Activated CD8-positive, alpha-beta memory T cell treated with anti-CD3 and anti-CD28 coated beads for 24 hours (primary cell): ENCODE measurements around the gene RELA.
"Not testable (repeated sequence)": the region's sequence is repeated elsewhere in the genome, so short reads cannot be mapped to it uniquely, and the experiment has no call there.

Experiments
- DNase-seq: peaks from one replicate; pipeline ENCODE4 v3.0.0-alpha.2; 2020

The RELA gene

DNA sequence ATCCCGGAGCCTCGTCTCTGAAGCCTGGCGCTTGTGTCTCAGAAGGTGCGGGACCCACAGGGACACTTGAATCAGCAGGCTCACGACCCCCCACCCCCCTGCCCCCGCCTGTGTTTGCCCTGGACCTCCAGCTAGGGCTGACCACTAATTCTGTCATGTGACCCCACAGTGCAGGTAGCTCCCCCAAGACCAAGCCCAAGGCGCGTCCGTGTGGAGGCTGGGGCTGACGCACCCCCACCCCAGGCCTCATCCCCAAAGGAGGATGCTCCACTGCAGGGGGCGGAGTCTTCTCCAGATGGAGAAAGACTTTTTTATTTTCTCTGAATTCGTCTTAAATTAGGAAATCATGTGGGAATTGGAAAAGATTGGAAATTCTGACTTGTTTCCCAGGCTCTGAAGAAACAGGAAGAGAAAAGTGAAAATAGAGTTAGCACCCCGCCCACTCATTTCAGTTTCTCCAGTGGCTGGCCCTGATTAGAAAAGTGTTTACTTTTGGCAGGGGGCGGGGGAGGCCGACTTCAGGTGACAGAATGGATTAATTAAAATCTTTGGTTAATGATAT, 1.0 kb upstream of the RELA start:
- peak; percentile 68 for DNase-seq

DNA sequence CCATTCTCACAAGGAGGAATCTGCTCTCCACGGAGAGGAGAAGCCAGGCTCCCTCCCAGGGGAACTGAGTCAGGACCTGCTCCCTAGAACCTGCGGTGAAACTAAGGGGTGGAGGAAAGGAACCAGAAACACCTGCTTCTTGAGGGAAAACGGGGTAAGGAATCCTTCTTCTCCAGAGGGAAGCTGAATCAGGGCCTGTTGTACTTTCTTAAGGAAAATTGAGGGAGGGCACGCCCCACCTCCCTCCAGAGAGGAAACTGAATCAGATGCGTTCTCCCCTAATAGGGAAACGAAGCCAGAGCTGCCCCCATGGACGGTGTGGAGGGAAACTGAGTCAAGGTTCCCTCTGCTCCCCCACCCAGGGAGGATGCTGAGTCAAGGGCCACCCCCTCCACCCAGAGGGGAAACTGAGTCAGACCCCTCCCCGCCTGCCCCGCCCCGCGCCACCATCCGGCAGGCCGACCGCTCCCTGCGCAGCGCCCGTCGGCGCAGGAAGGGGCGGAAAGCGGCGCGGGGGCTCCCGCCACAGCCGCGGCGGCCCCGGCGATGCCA, 393 bp downstream of the RELA start:
- DNase-seq = no peak

DNA sequence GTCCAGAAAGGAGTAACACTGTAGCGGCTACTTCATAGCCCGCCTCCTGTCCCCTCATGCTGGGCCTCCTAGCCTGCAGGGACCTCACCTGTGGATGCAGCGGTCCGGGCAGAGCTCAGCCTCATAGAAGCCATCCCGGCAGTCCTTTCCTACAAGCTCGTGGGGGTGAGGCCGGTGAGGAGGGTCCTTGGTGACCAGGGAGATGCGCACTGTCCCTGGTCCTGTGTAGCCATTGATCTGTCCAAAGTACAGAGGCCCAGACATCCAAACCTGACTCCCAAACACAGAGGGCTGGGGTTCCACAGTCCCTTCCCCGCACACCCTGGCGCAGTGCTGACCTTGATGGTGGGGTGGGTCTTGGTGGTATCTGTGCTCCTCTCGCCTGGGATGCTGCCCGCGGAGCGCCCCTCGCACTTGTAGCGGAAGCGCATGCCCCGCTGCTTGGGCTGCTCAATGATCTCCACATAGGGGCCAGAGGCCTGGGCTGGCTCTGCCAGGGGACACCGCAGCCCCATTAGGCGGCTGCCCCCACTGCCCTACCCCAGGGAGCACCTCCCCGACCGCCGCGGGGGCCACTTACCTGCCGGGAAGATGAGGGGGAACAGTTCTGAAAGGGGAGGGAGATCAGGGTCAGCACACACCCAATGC, 993 bp downstream of the RELA start:
- DNase-seq = peak; percentile 56

DNA sequence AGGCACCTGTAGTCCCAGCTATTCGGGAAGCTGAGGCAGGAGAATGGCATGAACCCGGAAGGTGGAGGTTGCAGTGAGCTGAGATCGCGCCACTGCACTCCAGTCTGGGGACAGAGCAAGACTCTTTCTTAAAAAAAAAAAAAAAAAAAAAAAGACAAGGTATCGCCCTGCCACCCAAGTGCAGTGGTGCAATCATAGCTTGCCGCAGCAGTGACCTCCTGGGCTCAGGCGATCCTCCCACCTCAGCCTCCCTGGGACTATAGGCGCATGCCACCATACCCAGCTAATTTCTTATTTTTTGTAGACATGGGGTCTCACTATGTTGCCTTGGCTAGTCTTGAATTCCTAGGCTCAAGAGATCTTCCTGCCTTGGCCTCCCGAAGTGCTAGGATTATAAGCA, 1.8 kb downstream of the RELA start:
- DNase-seq = not testable (repeated sequence)

DNA sequence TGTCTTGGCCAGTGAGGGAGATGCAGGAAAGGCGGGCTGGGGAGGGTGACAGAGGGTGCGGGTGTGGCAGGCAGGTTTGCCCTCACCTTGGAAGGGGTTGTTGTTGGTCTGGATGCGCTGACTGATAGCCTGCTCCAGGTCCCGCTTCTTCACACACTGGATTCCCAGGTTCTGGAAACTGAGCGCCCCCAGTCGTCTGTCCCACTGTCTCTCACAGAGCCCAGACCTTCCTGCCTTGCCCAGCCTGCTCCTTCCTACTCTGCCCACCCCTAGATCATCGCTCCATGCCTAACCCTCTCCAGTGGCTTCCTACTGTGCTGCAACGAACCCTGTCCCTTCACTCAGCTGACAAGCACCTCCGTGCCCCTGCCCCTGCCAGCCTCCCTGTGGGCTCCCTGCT, 2.7 kb downstream of the RELA start:
- peak; percentile 46 for DNase-seq

DNA sequence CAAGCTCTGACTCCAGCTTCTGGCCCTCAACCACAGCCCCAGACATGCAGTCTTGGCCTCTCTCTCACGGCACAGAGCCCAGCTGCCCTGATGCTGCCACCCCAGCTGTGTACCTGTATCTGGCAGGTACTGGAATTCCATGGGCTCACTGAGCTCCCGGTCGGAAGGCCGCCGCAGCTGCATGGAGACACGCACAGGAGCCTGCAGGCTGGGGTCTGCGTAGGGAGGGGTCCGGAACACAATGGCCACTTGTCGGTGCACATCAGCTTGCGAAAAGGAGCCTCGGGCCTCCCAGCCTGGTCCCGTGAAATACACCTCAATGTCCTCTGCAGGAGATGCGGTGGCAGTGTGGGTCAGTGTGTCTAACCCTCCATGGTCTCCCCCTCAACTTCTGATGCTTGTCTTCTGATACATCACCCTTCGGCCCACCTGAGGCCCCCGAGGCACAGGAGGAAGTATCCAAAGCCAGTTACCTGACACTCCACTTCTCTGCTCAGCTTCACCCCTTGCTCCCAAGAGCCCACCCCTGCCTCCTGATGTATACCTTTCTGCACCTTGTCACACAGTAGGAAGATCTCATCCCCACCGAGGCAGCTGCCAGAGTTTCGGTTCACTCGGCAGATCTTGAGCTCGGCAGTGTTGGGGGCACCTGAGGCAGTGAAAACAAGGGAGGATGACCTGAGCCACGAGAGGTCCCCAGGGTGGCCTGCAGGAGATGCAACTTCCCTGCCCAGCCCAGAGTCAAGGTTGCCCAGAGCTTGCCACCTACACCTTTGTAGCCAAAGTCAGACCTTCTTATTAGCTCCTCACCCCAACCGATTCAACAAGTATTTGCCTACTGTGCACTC, 4.3 kb downstream of the RELA start:
- DNase-seq = peak; percentile 53

DNA sequence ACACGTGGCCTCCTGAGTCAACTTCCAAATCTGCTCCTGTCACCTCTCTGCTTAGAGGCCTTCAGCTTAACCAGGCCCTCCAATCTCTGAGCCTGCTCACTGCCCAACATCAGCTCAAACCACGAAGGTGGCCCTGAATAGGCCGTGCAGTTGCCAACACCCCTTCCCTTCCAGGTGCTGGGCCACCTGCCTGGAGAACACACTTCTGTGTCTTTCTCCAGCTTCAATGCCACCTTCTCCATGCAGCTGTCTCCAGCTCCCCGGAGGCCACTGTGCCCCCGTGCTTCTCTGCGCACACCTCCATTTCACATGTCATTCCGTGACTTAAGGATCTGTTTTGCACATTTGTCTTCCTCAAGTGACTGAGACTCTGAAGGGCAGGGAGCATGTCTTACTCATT, 5.3 kb downstream of the RELA start:
- DNase-seq = peak; percentile 52

DNA sequence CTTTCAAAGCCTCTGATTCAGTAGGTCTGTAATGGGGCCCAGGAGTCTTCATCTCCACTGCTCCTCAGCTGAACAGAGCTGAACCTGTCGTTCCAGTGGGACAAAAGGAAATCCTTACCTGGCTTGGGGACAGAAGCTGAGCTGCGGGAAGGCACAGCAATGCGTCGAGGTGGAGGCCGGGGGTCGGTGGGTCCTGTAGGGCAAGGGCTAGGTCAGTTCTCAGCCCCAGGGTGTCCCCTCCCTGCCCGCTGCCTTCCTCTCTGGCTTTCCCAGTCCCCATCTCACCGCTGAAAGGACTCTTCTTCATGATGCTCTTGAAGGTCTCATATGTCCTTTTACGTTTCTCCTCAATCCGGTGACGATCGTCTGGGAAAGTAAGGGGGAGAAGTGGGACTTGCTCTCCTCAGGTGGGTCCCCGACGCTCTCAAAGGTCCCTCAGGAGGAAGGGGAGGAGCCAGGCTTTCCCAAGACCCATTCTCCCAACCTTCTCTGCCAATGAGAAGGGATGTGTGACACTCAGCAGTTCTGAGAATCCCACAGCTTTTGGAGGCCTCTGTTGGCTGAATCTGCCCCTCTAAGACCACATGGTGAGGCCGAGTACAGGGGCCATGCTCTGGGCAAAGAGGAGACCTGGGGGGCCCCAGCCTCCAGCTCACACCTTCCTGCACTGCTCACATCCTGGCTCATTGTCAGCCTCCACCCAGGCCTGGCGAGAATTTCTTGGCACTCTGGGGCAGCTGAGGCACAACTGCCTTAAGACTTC, 7.0 kb downstream of the RELA start:
- no peak for DNase-seq

DNA sequence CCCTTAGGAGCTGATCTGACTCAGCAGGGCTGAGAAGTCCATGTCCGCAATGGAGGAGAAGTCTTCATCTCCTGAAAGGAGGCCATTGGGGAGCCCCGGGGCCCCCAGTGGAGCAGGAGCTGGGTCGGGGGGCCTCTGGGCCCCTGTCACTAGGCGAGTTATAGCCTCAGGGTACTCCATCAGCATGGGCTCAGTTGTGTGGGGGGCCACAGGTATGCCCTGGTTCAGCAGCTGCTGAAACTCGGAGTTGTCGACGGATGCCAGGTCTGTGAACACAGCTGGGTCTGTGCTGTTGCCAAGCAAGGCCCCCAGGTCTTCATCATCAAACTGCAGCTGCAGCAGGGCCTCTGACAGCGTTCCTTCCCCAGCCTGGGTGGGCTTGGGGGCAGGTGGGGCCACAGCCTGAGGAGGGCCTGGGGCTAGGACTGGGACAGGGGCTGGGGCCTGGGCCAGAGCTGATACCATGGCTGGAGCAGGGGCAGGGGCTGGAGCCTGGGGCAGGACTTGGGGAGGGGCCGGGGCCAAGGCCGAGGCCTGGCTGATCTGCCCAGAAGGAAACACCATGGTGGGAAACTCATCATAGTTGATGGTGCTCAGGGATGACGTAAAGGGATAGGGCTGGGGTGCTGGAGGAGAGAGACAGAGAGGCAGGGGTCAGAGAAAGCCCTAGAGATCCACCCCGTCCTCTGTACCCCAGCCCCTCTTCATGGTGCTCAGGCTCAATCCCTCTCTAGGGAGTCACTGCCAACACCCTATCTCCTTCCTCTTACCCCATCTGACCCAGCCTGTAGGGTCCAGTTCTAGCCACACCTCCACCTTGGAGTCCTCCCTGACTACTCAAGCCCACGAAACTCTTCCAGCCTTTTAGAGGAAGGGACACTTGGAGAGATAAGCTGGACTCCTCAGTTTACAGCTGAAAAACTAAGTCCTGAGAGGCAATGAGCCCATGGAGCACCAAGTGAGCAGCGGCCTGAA, 8.1 kb downstream of the RELA start:
- no peak for DNase-seq

DNA sequence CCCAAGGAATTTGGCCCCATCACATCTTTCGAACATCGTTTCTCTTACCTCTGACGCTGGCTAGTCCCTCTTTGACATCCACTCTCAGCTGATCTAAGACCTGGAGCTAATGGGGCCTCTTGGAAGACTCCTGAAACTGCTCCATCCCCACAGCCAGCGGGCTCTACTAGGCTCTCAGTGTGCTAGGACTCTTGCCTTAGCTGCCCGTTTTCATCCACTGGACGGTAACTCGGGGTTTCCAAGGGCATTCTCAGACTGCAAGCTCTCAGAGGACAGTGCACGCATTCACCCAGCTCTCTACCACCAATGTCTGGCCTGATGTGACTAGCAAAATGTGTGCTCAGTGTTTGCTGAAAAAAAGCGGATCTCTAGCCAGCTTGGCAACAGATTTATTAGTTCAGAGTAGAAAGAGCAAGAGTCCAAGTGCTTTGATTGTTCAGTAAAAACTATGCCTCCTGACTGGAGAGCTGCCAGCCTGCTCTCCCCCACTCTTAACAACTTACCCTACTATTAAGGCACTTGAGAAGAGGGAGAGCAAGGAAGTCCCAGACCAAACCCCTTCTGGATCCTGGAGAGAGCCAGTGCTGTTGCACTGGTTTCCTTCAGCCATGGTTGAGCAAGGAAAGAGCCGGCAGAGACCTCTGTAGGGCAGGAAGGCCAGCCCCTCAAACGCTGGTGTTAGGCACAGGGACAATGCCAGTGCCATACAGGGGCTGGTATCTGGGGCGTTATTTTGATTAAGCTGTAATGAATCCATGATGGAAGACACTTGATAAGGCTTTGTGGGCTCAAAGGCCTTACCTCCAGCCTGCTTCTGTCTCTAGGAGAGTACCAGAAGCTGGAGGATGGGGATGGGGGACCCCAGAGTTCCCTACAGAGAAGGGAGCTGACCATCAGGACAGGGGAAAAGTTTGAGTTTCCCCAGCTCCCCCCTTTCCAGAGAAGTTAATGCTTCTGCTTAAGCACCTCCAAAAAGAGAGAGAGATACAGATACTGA, 9.2 kb downstream of the RELA start:
- DNase-seq = no peak

DNA sequence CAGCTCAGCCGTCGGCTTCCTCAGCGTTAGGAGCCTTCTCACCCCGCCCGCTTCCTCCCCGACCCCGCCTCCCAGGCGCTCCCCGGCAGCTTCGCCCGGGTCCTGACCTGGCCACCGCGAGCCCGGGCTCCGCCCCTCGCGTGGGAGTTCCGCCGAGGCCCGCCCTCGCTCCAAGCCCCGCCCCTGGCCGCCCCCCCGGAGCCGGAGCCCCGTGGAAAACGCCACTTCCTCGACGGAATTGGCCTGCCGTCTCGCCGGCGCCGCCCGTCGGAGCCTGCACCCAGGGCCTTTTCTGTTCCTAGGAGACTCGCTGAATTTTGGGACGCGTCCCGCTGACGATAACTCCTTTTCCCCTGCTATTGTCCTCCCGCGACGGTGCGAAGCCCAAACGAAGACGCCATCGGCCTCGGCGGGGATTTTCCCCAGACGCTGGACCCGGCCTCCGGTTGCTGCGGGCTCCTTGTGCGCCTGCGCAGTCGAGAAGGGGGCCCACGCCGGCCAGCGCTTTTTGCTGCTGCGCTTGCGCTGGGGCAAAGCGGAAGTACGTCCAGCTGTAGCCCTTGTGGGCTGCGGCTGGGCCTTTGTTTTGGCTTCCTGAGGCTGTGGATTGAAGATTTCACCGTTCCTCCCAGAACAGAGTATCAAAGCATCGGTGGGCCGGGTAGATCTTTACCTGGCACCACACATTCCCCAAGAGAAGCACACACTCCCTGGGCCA, 10.0 kb downstream of the RELA start:
- peak; percentile 99 for DNase-seq

DNA sequence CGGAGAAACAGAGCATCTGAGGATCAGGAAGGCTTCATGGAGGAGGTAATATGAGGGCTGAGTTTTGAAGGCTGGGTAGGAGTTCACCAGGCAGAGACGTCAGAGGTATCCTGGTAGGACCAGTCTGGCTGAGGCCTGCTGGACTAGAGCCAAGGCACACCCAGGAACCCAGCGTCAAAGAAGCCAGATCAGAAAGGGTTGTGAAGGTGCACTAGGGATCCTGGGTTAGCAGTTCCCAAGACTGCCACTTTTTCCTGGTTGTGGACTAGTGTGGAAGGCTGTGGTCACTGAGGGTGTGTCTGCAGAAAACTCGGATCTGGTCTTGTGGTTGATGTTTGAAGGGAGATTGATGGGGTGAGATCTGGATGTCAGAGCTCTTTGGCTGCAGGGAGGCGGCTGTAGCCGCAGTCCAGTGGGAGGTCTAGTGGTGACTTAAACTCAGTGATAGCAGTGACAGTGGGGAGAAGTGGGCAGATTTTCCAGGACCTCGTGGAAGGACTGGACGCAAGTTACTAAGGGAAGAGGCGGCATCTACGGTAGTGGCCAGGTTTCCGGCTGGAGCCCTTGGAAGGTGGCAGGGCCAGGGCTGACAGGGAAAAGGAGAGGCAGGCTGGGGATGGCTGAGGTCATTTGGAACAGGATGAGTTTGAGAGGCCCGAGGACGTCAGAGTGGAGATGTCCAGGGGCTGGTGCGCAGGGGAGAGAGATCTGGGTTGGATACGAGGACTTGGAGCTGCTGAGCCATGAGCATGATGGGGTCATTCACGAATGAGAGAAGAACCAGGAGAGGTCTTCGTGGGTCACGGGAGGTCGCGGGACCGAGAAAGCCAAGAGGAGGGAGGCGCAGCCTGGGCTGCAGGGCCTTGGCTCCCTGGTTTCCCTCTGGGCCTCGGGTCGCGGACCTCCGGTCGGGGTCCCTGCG, 10.9 kb downstream of the RELA start:
- DNase-seq = no peak

DNA sequence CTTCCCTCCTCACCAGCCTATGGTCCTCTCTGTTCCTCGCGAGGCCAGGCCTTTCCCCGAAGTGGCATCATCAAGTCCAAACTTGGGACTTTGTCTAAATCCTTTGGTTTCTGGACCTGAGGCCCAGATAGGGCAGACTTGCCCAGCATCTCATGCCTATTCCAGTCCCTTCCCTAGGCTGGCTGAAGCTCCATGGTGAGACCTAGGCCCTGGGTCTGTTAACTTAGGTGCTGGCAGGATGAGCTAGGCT, 11.5 kb downstream of the RELA start:
- DNase-seq = no peak

DNA sequence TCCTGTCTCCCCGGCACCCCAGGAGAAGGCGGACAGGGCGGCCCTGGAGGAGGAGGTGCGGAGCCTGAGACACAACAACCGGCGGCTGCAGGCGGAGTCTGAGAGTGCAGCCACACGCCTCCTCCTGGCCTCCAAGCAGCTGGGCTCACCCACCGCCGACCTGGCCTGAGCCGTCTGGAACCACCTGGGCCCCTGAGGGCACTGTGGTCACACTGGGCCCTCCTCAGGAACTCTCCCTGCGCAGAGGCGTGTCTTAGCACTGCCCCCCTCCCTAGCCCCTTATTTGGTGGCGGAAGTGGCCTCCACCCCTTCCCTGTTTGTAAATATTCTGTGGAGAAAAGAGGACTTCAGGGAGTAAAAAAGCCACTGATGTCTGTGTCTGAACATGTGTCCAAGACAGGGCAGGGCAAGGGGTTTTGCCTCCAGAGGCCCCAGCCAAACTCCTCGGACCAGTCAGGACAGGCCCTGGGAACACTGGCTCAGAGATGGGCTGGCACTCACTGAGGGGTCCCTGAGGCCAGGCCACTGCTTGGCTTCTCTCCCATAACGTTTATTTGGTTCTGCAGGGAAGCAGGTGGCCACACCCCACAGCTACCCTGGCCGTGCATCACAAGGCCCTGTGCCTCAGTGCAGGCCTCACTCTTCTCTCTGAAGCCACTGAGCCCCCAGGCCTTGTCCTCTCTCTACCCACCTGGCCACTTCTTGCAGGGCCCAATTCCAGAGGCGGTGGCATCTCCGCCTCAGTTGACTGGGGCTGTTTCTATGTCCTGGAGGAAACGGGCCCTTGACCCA, 12.0 kb downstream of the RELA start:
- DNase-seq = no peak

DNA sequence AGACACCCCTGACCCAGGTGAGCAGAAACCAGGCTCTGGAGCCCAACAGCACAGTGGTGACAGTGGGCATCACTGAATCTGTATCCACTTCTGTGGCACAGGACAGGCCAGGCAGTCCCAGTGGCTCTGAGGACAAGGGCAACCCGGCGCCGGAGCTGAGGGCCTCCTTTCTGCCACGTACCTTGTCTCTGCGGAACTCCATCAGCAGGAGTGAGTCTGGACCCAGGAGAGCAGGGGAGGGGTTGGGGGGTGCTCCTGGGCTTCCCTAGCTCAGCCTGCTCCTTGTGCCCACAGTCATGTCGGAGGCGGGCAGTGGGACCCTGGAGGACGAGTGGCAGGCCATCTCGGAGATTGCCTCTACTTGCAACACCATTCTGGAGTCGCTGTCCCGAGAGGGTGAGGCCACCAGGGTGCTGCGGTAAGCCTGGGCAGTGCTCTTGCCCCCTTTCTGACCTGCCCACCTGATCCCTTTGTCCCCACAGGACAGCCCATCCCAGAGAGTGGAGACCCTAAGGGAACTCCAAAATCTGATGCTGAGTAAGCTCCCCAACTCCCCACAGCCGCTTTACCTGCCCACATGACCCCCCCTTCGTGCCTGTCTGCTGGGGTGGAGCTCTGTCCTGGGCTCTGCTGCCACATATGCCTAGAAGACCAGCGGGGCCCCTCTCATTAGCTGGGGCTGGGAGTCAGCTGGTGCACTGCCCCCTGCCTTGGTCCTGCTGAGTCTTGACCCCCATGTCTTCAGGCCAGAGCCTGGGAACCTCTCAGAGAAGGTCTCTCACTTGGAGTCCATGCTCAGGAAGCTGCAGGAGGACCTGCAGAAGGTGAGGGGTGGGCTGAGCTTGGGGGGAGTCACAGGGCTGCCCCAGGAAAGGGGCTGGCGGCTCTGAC, 12.8 kb downstream of the RELA start:
- DNase-seq = no peak

DNA sequence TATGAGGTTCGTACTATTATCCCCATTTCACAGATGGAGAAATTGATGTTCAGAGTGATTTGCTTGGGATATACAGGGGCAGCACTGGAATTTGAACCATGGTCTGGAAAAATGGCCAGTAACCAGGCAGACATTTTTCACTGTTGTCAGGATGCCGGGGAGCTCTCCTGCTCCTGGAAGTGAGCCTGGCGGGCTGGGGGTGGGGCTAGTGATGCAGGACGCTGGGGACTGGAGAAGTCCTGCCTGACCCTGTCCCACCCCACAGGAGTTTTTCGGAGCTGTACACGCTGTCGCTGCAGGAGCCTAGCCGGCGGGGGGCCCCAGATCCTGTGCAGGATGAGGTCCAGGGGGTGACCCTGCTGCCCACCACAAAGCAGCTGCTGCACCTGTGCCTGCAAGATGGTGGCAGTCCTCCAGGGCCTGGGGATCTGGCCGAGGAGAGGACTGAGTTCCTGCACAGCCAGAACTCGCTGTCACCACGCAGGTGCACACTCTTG, 13.7 kb downstream of the RELA start:
- no peak for DNase-seq
